C4-2B (cell line): Measurements from ENCODE around the gene KRTAP12-3.
"Not testable (repeated sequence)": the region's sequence is repeated elsewhere in the genome, so short reads cannot be mapped to it uniquely, and the experiment has no call there.

Experiments
- H3K27ac ChIP-seq: fragments of 450-650 bp; 2 replicates; pipeline ENCODE4 v1.5.1; 2017
- CTCF ChIP-seq: fragments of 450-650 bp; conservative IDR thresholded peaks from 2 replicates; pipeline ENCODE4 v1.5.1; 2017; ENCODE audit warnings: mild to moderate bottlenecking
- ZFX ChIP-seq: fragments of 450-650 bp; IDR thresholded peaks from 2 replicates; pipeline ENCODE4 v1.6.1; 2017

The KRTAP12-3 gene

GRCh38 chr21:44694776-44695175 is 37.0 kb downstream of the KRTAP12-3 start:
- H3K27ac ChIP-seq, result no peak overlapping the region
- no peak for TF ChIP-seq CTCF

GRCh38 chr21:44695184-44695583 is 37.5 kb downstream of the KRTAP12-3 start:
- no peak overlapping the region for H3K27ac ChIP-seq
- TF ChIP-seq CTCF, result no peak
- TF ChIP-seq ZFX, result no peak

- H3K27ac ChIP-seq, result no peak overlapping the region
- TF ChIP-seq CTCF (no peak), ZFX (no peak)
These were observed 37.9 kb downstream of the KRTAP12-3 start for GRCh38 chr21:44695641-44696040.

- TF ChIP-seq ZFX, result no peak
- TF ChIP-seq CTCF, result no peak
These were observed 38.8 kb downstream of the KRTAP12-3 start for GRCh38 chr21:44696572-44696971.

GRCh38 chr21:44697172-44697810 is 39.6 kb downstream of the KRTAP12-3 start, which contains the start of gene KRTAP10-12:
Gene KRTAP10-12 (plus strand): TSS chr21:44697172. CDS start chr21:44697202, 30 bp downstream.
- not testable (repeated sequence) for H3K27ac ChIP-seq

More at GRCh38 chr21:44696572-44696971, 38.8 kb downstream of the KRTAP12-3 start:
- H3K27ac ChIP-seq, result no peak overlapping the region

- no peak for TF ChIP-seq CTCF
- TF ChIP-seq ZFX, result no peak
- no peak overlapping the region for H3K27ac ChIP-seq
These were observed 40.3 kb downstream of the KRTAP12-3 start for GRCh38 chr21:44697811-44698734.

- no peak for TF ChIP-seq CTCF
- TF ChIP-seq ZFX, result no peak
- H3K27ac ChIP-seq, result no peak overlapping the region
These were observed 41.8 kb downstream of the KRTAP12-3 start for GRCh38 chr21:44699502-44700001.
